GM12872 (cell line): Measurements from ENCODE around the gene FGF7.

Experiments
- TF ChIP-seq, protein P1 (sequence below): IDR thresholded peaks from 3 replicates; pipeline ENCODE4 v1.5.1; 2011; ENCODE audit warnings: low read depth, mild to moderate bottlenecking, low read length, moderate library complexity; ENCODE audit not compliant: insufficient read depth

FGF7 gene

GRCh38 chr15:49427372-49427771, 4.3 kb downstream of the FGF7 start:
- TF ChIP-seq, protein P1, sequence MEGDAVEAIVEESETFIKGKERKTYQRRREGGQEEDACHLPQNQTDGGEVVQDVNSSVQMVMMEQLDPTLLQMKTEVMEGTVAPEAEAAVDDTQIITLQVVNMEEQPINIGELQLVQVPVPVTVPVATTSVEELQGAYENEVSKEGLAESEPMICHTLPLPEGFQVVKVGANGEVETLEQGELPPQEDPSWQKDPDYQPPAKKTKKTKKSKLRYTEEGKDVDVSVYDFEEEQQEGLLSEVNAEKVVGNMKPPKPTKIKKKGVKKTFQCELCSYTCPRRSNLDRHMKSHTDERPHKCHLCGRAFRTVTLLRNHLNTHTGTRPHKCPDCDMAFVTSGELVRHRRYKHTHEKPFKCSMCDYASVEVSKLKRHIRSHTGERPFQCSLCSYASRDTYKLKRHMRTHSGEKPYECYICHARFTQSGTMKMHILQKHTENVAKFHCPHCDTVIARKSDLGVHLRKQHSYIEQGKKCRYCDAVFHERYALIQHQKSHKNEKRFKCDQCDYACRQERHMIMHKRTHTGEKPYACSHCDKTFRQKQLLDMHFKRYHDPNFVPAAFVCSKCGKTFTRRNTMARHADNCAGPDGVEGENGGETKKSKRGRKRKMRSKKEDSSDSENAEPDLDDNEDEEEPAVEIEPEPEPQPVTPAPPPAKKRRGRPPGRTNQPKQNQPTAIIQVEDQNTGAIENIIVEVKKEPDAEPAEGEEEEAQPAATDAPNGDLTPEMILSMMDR: no peak

DNA sequence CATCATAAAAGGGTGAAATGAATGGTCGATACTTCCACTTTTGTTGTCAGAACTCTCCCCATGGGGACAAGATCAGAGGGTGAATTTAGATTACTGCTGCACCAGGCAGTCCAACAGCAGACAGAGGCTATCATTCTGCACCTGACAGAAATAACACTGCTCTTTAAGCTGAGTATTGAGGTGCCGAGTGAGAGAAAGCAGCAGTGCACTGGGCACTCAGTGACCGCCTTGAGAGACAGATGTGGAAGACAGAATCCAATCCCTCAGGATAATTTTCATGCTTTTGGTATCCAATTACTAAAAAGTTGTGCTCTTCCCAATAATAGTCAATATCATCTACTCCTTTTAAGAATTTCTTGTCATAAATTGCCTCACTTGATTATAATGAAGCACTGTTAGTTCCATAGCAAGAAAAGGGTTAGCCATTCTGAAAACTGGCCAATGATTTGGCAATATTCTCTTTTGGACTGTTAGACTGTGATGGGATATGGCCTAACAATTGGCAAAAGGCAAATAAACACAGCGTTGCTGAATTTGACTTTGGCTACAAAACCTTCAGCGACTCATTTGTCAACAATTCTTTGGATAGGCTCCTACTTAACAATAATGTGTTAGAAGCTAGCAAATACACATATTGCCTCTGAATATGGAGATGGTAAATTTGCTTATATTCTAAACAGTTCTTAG, 5.5 kb downstream of the FGF7 start:
- TF ChIP-seq, protein P1: no peak

DNA sequence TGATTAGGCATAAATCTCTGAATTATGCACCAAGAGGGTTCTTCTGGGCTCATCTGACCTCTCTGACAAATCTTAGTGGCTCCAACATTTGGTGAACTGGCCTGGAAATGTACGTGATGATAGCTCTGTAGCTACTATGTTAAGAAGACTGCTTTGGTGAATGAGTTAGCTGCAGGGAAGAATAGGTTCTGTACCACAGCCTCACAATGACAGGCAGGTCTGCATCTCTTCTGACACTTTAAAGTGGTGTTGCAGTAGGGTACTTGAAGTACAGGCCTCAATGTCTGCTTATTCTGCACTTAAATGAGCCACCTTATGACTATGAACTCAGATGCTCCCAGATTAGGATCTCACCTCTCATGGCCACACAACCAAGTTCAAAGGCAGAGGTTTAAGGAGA, 7.0 kb downstream of the FGF7 start:
- TF ChIP-seq, protein P1: no peak

DNA sequence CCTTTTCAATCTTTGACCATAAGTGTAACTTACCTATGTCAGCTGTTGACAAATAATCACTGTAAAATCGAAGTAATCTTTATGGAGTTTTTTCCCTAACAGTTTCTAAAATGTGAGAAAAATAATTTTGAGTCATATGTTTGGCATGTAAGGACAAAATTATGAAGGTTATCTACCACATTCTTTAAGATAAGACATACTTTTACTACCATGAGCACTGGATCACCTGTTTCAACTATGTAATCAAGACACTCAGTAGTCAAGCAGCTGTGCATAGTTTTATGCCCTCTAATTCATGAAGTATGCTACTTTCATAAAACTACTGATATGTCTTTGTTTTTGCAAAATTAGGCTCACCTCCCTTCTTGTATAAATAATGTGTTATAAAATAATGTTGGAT, 12.1 kb downstream of the FGF7 start:
- TF ChIP-seq, protein P1: no peak

- TF ChIP-seq, protein P1: no peak
Measured at GRCh38 chr15:49436751-49437150, 13.7 kb downstream of the FGF7 start.

- TF ChIP-seq, protein P1: no peak
Measured at GRCh38 chr15:49438962-49439631, 16.1 kb downstream of the FGF7 start.

DNA sequence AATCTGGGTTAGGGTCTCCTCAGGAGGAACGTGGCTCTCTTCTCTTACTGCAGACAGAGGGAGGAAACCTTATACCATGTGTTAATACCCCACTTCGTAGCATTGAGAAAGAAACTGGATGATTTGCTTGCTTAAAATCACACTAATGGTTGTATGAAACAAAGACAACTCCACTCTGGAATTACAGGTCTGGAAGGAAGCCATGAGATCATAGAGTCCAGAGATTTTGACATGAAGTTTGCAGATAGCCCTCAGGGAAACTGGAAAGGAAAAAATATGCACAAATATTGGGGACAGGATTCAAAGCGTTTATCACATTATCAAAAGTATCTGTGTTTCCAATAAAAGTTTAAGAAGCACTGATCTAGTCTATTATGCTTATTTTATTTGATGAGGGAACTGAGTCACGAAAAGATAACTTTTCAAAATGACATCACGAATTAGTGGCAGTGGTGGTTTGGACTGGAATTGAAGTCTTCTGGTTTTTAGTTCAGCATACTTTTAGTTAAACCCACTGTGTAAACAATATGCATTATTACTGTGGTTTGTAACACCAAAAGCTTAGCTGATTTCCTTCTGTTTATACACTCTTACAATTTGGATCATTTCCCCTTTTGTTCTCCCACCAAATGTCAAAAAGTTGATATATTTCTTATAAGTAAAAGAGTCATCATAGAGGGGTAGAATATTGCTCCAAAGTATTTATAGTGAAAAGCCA, 16.8 kb downstream of the FGF7 start:
- TF ChIP-seq, protein P1: no peak
